Upper lobe of left lung (tissue), 6 donors: ENCODE results near the gene SRBD1. TPM values are rescaled to one million over a fixed set of nuclear protein-coding genes. Genes with fewer than 3 reads are reported as not detected.

ENCODE experiments used
- ATAC-seq, 2 donors: fragments of 200-7000 bp; cut with Tn5 transposase; one replicate each; pipeline ENCODE4 v1.9.1; 2022; ENCODE audit warnings: mild to moderate bottlenecking in 2 of 2, moderate library complexity in 2 of 2; ENCODE audit not compliant: low FRiP score in 2 of 2
- DNase-seq, 2 donors: peaks; one replicate each; pipeline ENCODE4 v3.0.0-alpha.2; 2019 to 2020
- H3K27ac ChIP-seq, 4 donors: fragments of 200-600 bp; sonication (generic); one replicate each; pipeline ENCODE4 v1.5.1; 2016 to 2019
- H3K27me3 ChIP-seq, 4 donors: fragments of 200-600 bp; sonication (generic); one replicate each; pipeline ENCODE4 v1.5.1; 2017 to 2019
- H3K36me3 ChIP-seq, 4 donors: fragments of 200-600 bp; sonication (generic); one replicate each; pipeline ENCODE4 v1.5.1; 2016 to 2019
- H3K4me1 ChIP-seq, 4 donors: fragments of 200-600 bp; sonication (generic); one replicate each; pipeline ENCODE4 v1.5.1; 2018 to 2019
- H3K4me3 ChIP-seq, 4 donors: fragments of 200-600 bp; sonication (generic); one replicate each; pipeline ENCODE4 v1.5.1; 2017 to 2019; ENCODE audit warnings: mild to moderate bottlenecking in 2 of 4, moderate library complexity in 1 of 4
- H3K9me3 ChIP-seq, 4 donors: fragments of 200-600 bp; sonication (generic); one replicate each; pipeline ENCODE4 v1.5.1; 2018 to 2019
- CTCF ChIP-seq, 6 experiments: fragments of 450-650 bp in 4 of 6; fragments of 200-600 bp in 2 of 6; sonication (generic) in 2 of 6; IDR thresholded peaks; one replicate each; pipeline ENCODE4 v1.5.1; 2016 to 2019; ENCODE audit warnings: antibody characterized with exemption in 6 of 6
- EP300 ChIP-seq, 4 donors: sonication (generic); formaldehyde crosslinking; IDR thresholded peaks; one replicate each; pipeline ENCODE4 v1.5.1; 2017; ENCODE audit warnings: antibody characterized with exemption in 4 of 4, control low read depth in 2 of 4
- POLR2A ChIP-seq, 4 donors: fragments of 450-650 bp; IDR thresholded peaks; one replicate each; pipeline ENCODE4 v1.5.1; 2016 to 2017; ENCODE audit warnings: antibody characterized with exemption in 4 of 4, mild to moderate bottlenecking in 2 of 4
- POLR2AphosphoS5 ChIP-seq, 2 donors: sonication (generic); formaldehyde crosslinking; IDR thresholded peaks; one replicate each; pipeline ENCODE4 v1.5.1; 2017; ENCODE audit warnings: antibody characterized with exemption in 2 of 2
- WGBS, 2 donors: methylation state at CpG; one replicate each; pipeline ENCODE4 v1.1.5; 2017 to 2018; 5-methylcytosine and 5-hydroxymethylcytosine counted together
- total RNA-seq, 6 donors: library from RNA; depleted of rRNA in 4 of 6; stranded (reverse); fragments of >200 nt in 4 of 6; gene quantifications; one replicate each; pipeline versions ENCODE4 v1.1.0 to v1.2.1, GENCODE V29; 2016 to 2021
- donor health status: DM: no; HTN: no; CAD: no; lungs with moderate emphysema.
- donor health status: DM: no; HTN: yes; CAD: no; lungs with severe emphysema.

Gene SRBD1
- total RNA-seq, 6 donors from 2014 or later: 16.4 to 38.3 (median 19.0) TPM

GRCh38 chr2:45650851-45651414, 39.9 kb upstream of the SRBD1 start:
- DNase-seq (peak; percentile 95 to 98), ATAC-seq (peak; percentile 92 to 94)
- peak; percentile 88 to 99 for TF ChIP-seq POLR2AphosphoS5 (IDR thresholded peaks at IDR 0.05)
- peak in 5 of 6 experiments; percentile 39 to 90 (median 82) for TF ChIP-seq CTCF (IDR thresholded peaks at IDR 0.05)
- TF ChIP-seq POLR2A (IDR thresholded peaks at IDR 0.05): peak in 3 of 4 donors; percentile 81 to 96 (median 93)
- TF ChIP-seq EP300 (IDR thresholded peaks at IDR 0.05): peak in 2 of 4 donors; percentile 46 to 87
- peak overlapping the region; percentile 75 to 97 (median 85) for H3K4me3 ChIP-seq
- peaks cover 15 to 42% (median 29%) of the 10 kb centered on the region in 4 donors for H3K4me1 ChIP-seq
- no peaks in the 10 kb centered on the region for H3K27me3 ChIP-seq
- peak overlapping the region; percentile 97 to 100 (median 99) for H3K27ac ChIP-seq
- no peaks in the 10 kb centered on the region for H3K9me3 ChIP-seq
- H3K36me3 ChIP-seq: no peaks in the 10 kb centered on the region
- WGBS, 2 donors: 0% methylated on average over 27 to 57 of the region's 79 CpGs

GRCh38 chr2:45649858-45650811, 39.1 kb upstream of the SRBD1 start:
- TF ChIP-seq POLR2A (IDR thresholded peaks at IDR 0.05) (peak in 1 of 4 donors; percentile 70), EP300 (IDR thresholded peaks at IDR 0.05) (no peak)
- WGBS, 2 donors: 1% methylated on average over 49 to 63 of the region's 66 CpGs
- H3K4me3 ChIP-seq: peak overlapping the region; percentile 70 to 97 (median 80)
- no peaks in the 10 kb centered on the region for H3K27me3 ChIP-seq
- no peaks in the 10 kb centered on the region for H3K9me3 ChIP-seq
- H3K27ac ChIP-seq: peak overlapping the region; percentile 97 to 100 (median 99)
- H3K4me1 ChIP-seq: peaks cover 15 to 42% (median 29%) of the 10 kb centered on the region in 4 donors
- DNase-seq: peak; percentile 78 to 94
- no peaks in the 10 kb centered on the region for H3K36me3 ChIP-seq
- ATAC-seq: peak; percentile 61 to 71

- H3K27me3 ChIP-seq: no peaks in the 10 kb centered on the region
- TF ChIP-seq EP300 (IDR thresholded peaks at IDR 0.05): no peak
- no peak for TF ChIP-seq POLR2A (IDR thresholded peaks at IDR 0.05)
- TF ChIP-seq CTCF (IDR thresholded peaks at IDR 0.05): no peak
- no peak for TF ChIP-seq POLR2AphosphoS5 (IDR thresholded peaks at IDR 0.05)
- no peaks in the 10 kb centered on the region for H3K36me3 ChIP-seq
- H3K4me3 ChIP-seq: peak overlapping the region; percentile 70 to 97 (median 80)
- H3K4me1 ChIP-seq: peaks cover 15 to 35% (median 27%) of the 10 kb centered on the region in 4 donors
- peak overlapping the region; percentile 97 to 100 (median 99) for H3K27ac ChIP-seq
- WGBS, 2 donors: 4 to 11% methylated on average over 10 of the region's 10 CpGs
- DNase-seq (no peak), ATAC-seq (no peak)
- H3K9me3 ChIP-seq: no peaks in the 10 kb centered on the region
Observed at GRCh38 chr2:45649462-45649857, 38.4 kb upstream of the SRBD1 start.

GRCh38 chr2:45648636-45649035, 37.6 kb upstream of the SRBD1 start:
- peak overlapping the region in 1 of 4 donors; percentile 97 for H3K27ac ChIP-seq
- H3K4me1 ChIP-seq: peaks cover 15 to 32% (median 25%) of the 10 kb centered on the region in 4 donors
- ATAC-seq (no peak), DNase-seq (no peak)
- 55 to 76% methylated on average over 2 of the region's 2 CpGs for WGBS, 2 donors
- no peak overlapping the region for H3K4me3 ChIP-seq
- TF ChIP-seq POLR2AphosphoS5 (IDR thresholded peaks at IDR 0.05): no peak
- no peaks in the 10 kb centered on the region for H3K9me3 ChIP-seq
- no peaks in the 10 kb centered on the region for H3K36me3 ChIP-seq
- H3K27me3 ChIP-seq: no peaks in the 10 kb centered on the region

GRCh38 chr2:45647986-45648520, 37.0 kb upstream of the SRBD1 start:
- 79% methylated on average over 3 of the region's 3 CpGs for WGBS, 2 donors
- TF ChIP-seq POLR2A (IDR thresholded peaks at IDR 0.05) (no peak), EP300 (IDR thresholded peaks at IDR 0.05) (no peak), POLR2AphosphoS5 (IDR thresholded peaks at IDR 0.05) (no peak), CTCF (IDR thresholded peaks at IDR 0.05) (no peak)
- no peak overlapping the region for H3K27ac ChIP-seq

More at GRCh38 chr2:45647986-45648520, 37.0 kb upstream of the SRBD1 start:
- no peak overlapping the region for H3K4me3 ChIP-seq
- H3K9me3 ChIP-seq: no peaks in the 10 kb centered on the region
- no peak for ATAC-seq
- no peaks in the 10 kb centered on the region for H3K36me3 ChIP-seq
- no peak for DNase-seq
- no peaks in the 10 kb centered on the region for H3K27me3 ChIP-seq
- peaks cover 15 to 33% (median 25%) of the 10 kb centered on the region in 4 donors for H3K4me1 ChIP-seq
